ENCODE data around the gene DCTN5.

Gene DCTN5

DNA sequence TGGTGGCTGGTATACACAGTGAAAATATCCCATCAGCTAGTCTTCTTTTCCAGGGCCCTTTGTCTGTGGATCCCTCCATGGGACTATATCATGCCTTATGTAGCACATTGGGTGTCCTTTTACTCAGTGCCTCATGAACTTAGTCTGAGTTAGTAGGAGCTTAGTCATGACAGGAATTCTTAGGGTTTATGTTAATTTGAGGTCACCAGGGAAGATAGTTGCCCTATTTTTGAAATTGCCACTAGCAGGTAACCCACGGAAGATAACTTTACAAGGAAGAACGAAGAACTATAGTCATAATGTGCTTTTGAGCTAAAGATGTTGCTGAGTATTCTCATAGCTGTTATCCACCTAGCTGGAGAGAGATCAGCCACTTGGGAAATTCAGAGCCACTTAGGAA is 22.7 kb downstream of the DCTN5 start:
- DNase-seq (ENCODE audit: low read depth in 2 of 2): no peak

DNA sequence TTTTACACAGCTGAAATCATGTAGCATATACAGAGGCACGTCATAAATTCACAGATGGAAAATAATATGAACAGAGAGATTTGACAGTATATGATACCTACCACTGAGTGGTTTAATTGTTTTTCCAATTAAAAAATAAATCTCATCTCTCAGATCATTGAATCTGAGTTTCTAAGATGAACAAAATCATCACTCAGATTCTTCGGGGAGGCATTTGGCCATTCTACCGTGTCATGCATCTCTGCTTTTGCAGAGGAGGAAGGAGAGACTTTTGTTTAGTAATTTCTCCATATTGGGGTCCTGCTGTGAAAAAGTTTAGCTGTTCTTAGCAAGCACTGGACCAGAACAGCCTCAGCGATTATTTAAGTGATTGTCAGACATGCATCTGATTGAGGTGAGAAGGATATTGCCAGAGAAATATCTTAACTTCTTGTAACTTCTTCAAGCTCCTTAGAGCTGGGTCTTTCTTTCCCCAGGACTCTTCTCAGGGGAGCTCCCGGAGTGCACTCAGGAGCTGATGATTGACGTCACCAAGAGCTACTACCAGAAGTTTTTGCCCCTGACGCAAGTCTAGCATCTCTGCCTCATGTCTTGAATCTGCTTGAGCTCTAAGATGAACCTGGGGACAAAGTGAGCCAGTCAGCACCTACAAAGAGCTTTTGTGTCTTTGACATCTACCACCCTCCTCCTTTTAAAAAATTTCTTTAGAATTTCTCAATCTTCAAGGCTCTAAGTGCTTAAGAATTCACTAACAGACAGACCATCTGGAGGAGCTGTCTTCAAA is 25.5 kb downstream of the DCTN5 start:
- DNase-seq (ENCODE audit: low read depth in 2 of 2): no peak

DNA sequence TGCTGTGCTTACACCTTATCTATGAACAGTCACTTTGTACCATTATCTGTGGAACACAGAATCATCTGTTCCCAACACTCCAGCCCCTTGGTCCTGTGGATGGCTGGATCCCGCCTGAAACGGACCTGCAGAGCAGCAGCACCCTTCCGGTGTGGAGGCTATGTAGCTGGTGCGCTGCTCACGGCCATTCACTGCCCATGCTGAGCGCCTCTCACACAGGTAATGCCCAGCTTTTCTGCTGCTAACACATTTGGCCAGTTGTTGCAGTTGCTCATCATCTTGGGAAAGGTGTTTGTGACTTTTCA is 26.0 kb downstream of the DCTN5 start:
- no peak for DNase-seq (ENCODE audit: low read depth in 2 of 2)

DNA sequence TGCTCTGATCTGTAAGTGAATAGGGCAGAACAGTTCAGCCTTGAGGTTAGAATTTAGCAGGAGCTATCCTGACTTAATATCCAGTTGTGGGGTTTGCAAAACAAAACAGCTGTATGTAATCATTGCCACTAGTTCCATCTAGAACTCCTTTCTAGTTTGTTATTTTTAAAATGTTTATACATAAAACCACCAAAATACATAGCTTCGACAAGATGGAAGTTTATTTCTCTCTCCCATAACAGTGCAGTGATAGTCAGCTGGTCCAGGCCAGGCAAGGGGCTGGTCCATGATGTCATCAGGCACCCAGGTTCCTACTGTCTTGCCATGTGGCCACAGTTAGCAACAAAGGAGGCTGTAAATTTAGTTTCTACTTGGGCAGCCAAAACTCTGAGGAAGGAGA is 27.0 kb downstream of the DCTN5 start:
- no peak for DNase-seq (ENCODE audit: low read depth in 2 of 2)

DNA sequence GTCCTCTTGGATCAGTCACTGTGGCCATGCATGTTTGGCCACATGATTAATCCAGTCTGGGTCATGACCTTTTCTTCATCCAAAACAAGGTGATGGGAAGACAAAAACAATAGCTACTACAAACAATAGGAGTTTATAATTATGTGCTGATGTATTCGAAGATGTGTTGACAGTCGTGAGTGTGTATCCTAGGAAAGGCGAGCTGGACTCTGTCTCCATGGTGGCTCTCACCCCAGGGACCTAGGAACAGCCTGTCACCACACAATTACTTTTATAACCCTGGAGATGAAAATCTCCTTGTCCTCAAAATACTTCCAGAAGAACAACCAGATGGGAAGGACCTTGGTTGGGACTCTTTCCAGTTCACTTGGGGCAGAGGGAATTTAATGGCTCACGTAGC is 27.6 kb downstream of the DCTN5 start:
- no peak for DNase-seq (ENCODE audit: low read depth in 2 of 2)

DNA sequence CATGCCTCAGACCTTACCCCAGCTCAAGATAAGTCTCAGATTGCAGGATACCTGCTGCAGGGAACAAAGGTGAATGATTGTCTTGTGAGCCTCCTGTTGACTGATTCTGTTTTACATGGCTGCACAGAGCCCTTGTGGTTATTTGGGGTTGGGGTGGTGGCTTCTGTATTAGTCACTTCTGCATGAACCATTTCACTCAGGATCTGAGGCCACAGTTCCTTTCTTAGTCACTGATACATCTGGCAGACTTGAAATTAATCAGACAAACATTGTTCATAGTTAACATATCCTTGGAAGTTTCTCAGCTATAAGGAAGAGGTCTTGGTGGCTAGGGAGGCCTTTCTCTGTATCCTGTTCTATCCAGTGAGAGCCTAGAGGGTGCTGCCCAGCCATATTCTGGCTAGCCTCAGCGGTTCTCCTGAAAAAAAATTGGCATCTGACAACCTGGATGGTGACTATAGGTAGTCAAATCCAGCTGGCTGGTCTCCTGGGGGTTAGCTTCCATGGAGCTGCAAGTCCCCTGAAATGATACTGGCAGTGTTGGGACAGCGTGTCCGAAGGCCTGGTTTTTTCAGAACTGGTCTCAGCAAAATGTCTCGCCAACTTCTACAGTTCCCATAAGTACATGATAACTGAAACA is 29.0 kb downstream of the DCTN5 start:
- peak in 1 of 2 experiments; percentile 40 for DNase-seq (ENCODE audit: low read depth in 2 of 2)

DNA sequence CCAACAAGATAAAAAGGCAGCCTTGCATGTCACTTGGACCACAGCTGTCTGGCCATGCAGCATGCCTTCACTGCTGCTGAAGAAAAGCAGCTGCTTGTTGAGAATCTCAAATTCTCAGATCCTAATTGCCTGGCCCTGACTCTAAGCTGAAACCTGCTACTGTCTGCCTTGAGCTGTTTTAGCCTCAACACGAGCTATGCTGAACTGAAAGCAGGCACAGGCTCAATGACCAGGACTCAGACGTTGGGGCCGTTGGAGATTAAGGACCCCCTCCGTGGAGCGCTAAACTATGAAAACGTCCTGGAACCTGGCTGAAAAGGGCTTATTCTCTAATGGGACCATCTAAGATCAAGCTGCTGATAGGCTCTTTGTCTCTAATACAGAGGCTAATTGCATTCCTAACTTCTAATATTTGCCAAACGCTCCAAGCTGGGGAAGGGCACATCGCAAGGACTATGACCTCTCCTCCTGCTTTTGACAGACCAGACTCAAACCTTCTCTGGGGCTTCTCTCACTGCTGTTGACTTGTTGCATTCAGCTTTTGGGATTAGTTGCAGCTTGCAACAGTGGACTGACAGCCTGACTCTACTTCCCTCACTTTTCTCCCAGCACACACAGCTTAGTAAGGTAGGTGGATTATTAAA is 32.8 kb downstream of the DCTN5 start:
- DNase-seq (ENCODE audit: low read depth in 2 of 2): no peak

DNA sequence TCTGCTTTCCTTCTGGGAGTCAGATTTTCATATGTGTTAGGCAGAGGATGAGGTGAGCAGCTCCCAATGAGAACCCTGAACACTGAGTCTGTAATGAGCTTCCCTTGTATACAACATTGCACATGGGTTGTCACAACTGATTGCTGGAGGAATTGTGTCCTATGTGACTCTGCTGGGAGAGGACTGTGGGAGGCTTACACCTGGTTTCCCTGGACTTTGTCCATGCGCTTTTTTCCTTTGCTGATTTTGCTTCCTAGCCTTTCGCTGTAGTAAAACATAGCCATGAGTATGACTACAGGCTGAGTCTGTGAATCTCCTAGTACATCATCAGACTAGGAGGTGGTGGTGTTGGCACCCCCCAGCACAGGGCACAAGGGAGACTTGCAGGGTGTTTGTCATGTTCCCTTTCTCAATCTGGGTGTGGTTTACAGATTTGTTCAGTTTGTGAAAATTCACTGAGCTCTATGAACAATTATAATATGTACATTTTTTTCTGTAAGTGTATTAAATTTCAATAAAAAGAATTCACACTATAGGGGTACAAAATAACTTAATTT is 35.7 kb downstream of the DCTN5 start:
- no peak for DNase-seq (ENCODE audit: low read depth in 2 of 2)

DNA sequence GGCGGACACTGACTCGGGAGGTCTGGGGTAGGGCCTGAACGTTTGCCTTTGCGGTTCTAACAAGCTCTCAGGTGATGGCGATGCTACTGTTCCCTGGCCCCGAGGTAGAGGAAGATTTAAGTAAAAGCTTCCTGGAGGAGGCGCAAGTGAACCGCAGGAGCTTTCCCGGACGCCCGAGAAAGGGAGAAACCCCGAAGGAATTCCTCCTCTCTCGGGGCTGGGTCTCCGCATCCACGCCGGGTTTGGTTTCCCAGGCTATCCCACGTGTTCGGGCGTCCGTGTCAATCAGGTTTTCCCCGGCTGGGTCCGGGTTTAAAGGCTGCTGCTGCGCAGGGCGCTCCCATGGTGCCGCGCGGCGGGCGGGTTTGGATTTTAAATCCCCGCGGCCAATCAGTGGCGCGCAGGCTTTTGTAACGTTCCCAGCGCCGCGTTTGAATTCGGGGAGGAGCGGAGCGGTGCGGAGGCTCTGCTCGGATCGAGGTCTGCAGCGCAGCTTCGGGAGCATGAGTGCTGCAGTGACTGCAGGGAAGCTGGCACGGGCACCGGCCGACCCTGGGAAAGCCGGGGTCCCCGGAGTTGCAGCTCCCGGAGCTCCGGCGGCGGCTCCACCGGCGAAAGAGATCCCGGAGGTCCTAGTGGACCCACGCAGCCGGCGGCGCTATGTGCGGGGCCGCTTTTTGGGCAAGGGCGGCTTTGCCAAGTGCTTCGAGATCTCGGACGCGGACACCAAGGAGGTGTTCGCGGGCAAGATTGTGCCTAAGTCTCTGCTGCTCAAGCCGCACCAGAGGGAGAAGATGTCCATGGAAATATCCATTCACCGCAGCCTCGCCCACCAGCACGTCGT is 37.4 kb downstream of the DCTN5 start, which contains the start of gene PLK1:
PLK1 (plus strand) TSS at position 460 of the 844 bp plus-strand sequence; CDS start at position 504, 44 bp downstream.
- DNase-seq (ENCODE audit: low read depth in 2 of 2): peak; percentile 58 to 80

DNA sequence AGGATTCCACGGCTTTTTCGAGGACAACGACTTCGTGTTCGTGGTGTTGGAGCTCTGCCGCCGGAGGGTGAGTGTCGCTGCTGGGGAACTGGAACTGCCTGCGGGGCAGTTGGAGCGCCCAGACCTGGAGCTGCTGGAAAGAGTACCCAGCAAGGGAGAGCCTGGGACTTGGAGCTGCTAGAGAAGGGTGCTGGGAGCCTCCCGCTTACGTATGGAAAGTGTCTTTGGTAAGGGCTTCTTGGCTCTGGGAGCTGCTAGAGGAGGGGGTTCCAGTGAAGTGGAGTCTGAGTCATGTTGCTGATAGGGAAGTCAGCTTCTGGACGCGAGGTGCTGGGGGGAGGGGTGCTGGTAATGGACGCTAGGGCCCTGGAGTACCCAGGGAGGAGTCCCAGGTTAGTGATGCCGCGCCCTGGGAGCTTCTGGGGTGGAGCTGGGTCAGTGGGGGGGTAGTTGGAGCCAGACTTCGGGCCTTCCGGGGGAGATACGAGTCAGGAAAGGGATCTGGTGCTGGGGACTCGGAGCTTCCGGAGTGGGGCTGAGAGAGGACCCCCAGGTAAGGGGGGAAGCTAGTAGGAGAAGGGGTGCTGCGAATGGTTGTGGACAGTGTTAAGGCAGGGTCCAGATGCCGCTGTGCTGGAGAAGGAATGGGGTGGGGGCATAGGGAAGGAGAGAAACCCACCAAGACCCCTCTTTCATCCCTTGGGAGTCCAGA is 38.2 kb downstream of the DCTN5 start:
- DNase-seq (ENCODE audit: low read depth in 2 of 2): peak in 1 of 2 experiments; percentile 26

DNA sequence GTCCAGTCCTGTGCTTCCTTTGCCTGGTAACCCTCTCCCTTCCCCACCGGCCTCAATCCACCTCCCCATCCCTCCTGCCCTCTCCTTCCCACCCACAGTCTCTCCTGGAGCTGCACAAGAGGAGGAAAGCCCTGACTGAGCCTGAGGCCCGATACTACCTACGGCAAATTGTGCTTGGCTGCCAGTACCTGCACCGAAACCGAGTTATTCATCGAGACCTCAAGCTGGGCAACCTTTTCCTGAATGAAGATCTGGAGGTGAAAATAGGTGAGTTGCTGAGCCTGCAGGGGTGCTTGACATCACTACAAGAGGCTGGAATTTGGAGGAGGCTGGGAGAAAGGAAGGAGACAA is 38.7 kb downstream of the DCTN5 start:
- no peak for DNase-seq (ENCODE audit: low read depth in 2 of 2)

DNA sequence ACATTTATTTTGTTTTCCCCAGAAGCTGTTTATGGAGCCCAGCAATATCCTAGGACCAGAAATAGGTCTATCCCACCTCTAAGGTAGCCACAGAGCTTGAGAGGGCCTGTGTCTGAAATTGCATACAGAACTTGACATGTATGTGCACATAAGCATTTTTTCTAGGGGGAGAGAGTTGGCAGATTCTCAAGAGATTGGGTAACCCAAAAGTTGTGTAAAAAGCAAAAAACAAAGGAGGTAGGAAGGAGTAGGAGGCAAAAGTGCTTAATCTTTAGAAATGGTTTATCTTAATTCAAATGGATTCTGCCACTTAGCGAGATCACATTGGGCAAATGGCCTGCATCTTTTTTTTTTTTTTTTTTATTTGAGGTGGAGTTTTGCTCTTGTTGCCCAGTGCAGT is 40.9 kb downstream of the DCTN5 start:
- DNase-seq (ENCODE audit: low read depth in 2 of 2): no peak

DNA sequence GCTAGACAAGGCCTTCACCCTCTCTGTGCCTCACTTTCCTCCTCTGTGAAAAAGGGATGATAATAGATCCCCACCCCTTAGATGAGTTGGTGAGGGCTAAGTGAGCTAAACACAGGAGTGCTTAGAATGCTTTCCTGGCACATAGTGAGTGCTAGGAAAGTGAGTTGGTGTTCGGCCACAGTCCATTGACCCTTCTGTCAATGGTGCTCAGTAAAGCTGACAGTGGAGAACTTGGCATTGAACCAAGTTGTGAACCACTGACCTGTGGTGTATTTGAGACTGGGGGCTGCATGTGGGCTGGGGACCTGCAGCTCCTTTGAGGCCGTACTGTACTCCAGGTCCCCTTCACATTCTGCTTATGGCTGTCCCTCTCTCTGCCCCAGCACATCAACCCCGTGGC is 42.2 kb downstream of the DCTN5 start:
- no peak for DNase-seq (ENCODE audit: low read depth in 2 of 2)

DNA sequence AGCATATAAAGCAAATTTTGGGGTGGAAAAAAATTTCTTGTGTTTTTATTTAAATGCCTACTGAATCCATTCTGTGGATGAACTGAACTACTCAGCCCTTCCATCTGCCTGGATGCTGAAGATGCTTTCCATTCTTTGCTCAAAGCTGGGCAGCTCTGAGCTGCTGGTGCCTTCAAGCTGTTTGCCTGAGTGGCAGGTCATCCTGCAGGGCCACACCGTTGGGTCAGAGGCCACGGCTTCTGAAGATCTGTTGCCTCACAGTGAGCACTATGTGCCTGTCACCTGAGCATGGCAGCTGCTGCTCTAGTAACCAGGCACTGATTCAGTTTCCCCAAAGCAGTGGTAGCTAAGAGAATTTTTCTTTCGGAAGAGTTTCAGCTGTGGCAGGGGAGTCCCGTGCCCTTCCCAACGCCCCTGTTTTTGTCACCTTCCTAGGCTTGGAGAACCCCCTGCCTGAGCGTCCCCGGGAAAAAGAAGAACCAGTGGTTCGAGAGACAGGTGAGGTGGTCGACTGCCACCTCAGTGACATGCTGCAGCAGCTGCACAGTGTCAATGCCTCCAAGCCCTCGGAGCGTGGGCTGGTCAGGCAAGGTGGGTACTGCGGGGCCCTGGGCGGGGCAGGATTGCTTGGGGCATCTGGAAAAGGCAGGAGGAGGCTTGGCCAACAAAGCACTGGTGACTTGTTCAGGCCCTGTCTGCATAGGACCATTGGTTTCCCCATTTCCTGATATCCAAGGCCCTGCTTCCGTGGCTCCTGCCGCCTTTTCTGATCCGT is 46.0 kb downstream of the DCTN5 start:
- DNase-seq (ENCODE audit: low read depth in 2 of 2): no peak

DNA sequence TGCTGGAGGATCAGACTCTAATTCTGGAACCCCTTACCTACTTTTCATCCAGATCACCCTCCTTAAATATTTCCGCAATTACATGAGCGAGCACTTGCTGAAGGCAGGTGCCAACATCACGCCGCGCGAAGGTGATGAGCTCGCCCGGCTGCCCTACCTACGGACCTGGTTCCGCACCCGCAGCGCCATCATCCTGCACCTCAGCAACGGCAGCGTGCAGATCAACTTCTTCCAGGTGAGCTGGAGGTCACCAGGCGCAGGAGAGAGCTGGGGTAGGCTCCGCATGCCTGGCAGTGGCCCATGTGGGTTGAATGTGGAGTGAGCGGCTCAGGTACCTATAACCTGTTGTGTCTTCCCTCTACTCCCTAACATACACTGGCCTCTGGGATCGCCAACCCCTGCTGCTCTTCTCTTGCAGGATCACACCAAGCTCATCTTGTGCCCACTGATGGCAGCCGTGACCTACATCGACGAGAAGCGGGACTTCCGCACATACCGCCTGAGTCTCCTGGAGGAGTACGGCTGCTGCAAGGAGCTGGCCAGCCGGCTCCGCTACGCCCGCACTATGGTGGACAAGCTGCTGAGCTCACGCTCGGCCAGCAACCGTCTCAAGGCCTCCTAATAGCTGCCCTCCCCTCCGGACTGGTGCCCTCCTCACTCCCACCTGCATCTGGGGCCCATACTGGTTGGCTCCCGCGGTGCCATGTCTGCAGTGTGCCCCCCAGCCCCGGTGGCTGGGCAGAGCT is 48.3 kb downstream of the DCTN5 start:
- DNase-seq (ENCODE audit: low read depth in 2 of 2): no peak

DNA sequence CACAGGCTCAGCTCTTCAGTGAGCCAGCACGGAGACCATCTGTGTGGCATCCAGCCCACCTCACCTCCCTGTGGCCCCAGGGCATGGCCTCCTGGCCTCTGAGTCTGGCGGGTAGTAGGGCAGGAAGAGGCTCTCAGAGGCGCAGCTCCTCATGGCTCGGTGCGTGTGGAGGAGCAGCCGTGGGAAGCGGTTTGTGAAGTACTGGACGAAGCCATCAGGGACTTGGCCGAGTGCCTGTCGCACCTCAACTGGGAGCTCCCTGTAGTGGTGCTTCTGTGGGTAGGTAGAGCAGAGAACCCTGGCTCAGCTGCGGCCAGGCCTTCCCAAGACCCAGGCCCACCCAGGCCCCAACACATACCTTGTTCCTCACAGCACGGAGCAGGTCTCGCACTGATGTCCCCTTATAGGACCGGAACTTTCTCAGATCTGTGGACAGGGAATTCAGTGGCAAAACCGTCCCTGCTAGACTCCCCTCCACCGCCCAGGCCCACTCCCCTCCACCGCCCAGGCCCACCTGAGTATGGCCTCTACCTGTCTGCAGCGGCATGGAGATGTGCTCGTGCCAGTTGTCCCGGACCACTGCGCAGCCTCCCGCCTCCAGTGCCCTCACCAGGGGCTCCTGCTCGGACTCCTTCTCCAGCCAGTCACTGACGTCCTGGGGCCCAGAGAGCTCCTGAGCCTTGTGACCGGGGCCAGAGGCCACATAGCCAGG is 49.7 kb downstream of the DCTN5 start:
- no peak for DNase-seq (ENCODE audit: low read depth in 2 of 2)

DNA sequence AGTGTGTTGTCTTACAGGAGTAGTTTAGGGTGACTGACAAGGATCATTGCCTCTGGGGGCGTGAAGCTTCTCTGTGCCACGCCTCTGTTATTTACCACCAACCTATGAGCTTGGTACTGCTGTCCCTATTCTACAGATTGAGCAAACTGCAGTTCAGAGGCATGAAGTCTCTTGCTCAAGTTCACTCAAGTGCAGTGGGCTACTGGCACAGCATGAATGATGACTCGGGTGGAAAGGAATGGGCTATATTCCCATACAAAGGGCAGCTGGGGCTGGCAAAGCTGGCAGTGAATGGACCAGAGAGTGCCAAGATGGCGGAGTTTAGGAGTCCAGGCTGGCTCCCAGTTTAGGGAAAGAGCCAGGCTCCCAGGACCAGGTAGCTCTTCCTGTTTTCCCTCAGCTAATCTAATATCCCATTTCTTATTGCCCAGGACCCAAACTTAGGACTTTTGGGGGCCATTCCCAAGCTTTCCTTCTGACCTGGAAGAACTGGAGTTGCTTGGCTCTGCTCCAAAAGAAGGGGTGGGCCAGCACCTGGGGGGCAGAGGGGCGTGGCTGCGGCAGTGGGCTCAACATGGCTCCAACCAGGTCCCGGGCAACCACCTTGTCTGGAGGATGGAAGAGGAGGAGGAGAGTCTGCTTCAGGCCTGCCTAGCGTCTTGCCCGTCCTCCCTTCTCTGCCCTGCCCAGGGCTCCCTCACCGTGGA is 50.4 kb downstream of the DCTN5 start:
- no peak for DNase-seq (ENCODE audit: low read depth in 2 of 2)

DNA sequence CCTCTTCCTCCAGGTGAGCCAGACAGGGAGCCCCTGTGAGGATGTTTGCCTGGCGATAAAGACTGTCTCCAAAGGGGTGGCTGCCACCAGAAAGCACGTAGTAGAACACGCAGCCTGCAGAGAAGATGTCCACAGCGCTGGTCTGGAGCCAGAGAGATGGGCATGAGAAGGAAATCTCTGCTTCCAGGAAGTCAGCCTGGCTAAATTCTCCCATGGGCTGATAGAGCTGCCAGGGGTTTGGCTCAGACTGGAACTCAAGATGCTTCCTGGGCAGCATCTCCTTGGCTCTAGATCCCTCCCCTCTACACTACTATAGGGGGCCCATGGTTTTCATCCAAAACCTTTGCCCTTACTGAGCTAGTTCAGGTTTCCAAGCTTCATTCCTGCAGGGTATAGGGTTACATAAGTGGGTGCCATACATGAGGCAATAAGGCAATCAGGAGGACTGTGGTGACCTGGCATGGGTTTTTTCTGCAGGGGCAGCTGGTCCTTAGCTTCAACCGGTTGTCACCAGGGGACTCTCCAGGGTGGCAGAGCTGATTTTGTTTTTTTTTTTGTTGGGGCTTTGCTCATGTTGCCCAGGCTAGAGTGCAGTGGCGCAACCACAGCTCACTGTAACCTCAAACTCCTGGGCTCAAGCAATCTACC is 51.0 kb downstream of the DCTN5 start:
- DNase-seq (ENCODE audit: low read depth in 2 of 2): no peak

All from stimulated activated CD4-positive, alpha-beta T cell treated with anti-CD3 and anti-CD28 coated beads, Interleukin-12 subunit alpha, Interleukin-12 subunit beta, amount 100 ng/mL, for 24 hours (primary cell).